Retinal pigment epithelial cell (primary cell): Measurements from ENCODE around the gene NPW.

Source experiments
- DNase-seq: peaks from one replicate; pipeline ENCODE4 v3.0.0-alpha.2; 2010; ENCODE audit warnings: low read depth
- H3K4me3 ChIP-seq: 2 replicates; pipeline ENCODE4 v1.5.1; 2011; ENCODE audit warnings: mild to moderate bottlenecking, low read length, control low read depth, moderate library complexity
- CTCF ChIP-seq: conservative IDR thresholded peaks from 2 replicates; pipeline ENCODE4 v1.5.1; 2011; ENCODE audit warnings: low read depth, low read length, control low read depth, inconsistent platforms

The NPW gene

GRCh38 chr16:1991588-1991947, 28.0 kb upstream of the NPW start:
- DNase-seq: no peak
- TF ChIP-seq CTCF: no peak
- no peak overlapping the region for H3K4me3 ChIP-seq

- no peak for TF ChIP-seq CTCF
- DNase-seq: peak; percentile 52
- H3K4me3 ChIP-seq: no peak overlapping the region
Observed at GRCh38 chr16:1991948-1992703, 27.5 kb upstream of the NPW start.

GRCh38 chr16:1992704-1993317, 26.8 kb upstream of the NPW start:
- no peak overlapping the region for H3K4me3 ChIP-seq

GRCh38 chr16:1993731-1994131, 25.9 kb upstream of the NPW start:
- TF ChIP-seq CTCF: no peak
- DNase-seq: no peak
- no peak overlapping the region for H3K4me3 ChIP-seq

More at GRCh38 chr16:1992704-1993317, 26.8 kb upstream of the NPW start:
- no peak for DNase-seq
- no peak for TF ChIP-seq CTCF

GRCh38 chr16:1997494-1998359, 21.9 kb upstream of the NPW start:
- H3K4me3 ChIP-seq: no peak overlapping the region
- no peak for TF ChIP-seq CTCF
- DNase-seq: no peak

GRCh38 chr16:1998360-1998835, 21.2 kb upstream of the NPW start:
- H3K4me3 ChIP-seq: no peak overlapping the region
- TF ChIP-seq CTCF: no peak
- DNase-seq: no peak
